HL-60/S4 (cell line): ENCODE data around the gene ABHD17C.

ENCODE experiments used
- in situ Hi-C: fragments of 300-500 bp; cut with MboI; formaldehyde crosslinking; loops from 2 replicates; pipeline ENCODE4 v1.14.3; 2022; ENCODE audit warnings: low sequenced_read_pairs

The ABHD17C gene

GRCh38 chr15:80689294-80689693 lies 5.8 kb upstream of the ABHD17C start:
- in situ Hi-C loops = no loop called here

DNA sequence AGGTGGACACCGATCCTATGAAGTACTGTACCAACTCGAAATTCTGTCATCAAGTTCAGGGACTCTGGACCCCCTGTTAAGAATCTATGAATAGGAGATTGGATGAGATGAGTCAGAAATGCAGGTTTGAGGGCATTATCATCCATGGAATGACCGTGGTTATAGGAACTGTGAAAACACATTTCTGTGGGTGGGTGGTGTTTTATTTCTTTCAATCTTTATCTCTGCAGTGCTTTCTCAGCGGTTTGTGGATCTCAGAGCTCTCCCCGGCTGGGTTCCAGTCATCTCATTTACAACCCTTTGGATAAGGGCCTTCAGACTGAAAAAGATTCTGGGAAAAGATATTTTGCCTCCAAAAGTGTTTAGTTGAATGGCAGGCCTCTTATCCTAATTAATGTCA lies 5.4 kb upstream of the ABHD17C start:
- in situ Hi-C loops = no loop called here

GRCh38 chr15:80691575-80691974 lies 3.5 kb upstream of the ABHD17C start:
- in situ Hi-C loops = no loop called here

DNA sequence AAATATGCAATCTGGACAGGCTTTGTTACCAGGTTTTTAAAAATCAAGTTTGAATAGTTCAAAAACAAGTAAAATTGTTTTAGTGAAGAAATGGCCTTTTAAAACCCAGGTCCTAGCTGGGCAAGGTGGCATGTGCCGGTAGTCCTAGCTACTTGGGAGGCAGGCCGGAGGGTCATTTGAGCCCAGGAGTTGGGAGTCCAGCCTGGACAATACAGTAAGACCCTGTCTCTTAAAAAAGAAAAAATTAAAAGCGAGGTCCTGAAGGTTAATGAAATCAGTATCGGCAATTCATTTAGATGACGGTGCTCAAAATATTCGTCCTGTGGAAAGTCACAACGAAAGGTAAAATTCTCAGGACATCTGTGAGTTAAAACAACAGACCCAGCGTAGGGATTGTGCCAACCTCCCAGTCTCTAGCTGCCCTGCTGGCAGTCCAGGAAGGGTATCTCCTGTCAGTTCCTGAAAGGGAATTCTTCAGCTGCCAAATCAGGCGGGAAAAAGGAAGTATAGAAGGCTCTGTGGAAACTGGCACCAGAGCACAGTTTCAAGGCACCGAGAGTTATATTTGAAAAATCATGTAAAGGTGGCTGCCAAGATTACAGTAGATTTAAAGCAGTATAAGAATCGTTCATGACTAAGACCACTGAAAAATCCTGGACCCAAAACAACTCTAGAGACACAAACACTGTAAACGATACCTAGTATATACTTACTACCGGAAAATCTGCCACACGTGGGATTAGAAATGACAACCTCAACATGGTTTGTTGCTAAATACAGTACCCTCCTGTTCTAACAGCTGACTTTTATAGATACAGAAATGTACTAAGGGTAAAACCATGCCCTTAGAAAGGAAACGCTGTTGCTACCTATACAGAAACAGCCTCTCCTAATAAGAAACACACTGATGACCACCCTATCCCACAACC lies 1.2 kb upstream of the ABHD17C start:
- in situ Hi-C loops = no loop called here

DNA sequence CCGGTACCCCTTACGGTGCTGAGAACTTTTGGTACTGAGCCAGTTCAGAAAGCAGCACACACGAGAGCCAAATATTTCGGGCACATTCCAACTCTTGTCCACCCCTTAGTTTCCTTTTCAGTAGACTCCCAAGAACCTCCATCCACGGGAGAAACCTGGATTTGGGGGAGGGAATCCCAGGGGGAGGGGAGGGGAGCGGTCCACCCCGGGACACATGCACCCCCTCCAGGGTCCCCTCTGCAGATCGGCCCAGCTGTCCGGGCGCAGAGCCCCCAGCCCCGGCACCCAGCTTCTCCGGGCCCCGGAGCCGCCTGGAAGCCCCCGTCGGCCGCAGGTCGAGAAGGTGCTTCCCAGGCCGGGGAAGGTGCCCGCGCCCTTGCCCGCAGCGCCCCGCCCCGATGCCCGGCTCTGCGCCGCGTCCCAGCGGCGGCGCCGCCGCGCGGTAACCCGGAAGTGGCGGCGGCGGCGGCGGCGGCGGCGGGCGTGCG lies 455 bp upstream of the ABHD17C start:
- in situ Hi-C loops = no loop called here

GRCh38 chr15:80695911-80696661 lies 976 bp downstream of the ABHD17C start:
- in situ Hi-C loops = no loop called here

DNA sequence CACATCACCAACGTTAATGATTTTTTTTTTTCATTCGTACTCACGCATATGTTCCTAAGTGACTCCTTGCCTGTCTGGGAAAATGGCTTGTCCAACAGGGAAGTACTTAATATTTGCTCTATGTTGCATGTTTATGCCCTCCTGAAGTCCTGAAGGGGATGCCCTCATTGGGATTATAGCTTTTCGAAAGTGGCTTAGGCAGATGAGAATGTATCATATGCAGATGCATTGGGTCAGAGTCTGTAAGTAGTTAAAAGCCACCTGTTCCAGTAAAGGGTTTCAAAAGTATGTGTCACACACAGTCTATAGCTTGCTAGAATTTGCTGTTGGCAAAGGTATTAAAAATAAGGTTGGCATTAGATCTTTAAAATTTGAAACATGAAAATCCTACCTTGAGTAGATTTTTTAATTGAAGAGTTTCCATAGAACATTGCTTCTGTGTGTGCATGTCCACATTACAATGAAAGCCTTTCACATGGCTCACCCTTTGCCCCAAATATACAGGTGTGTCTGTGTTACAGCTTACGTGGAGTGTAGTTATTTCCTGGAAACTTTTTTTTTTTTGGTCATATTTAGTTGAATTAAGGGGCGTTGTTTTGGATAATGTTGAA lies 2.1 kb downstream of the ABHD17C start:
- in situ Hi-C loops = no loop called here

DNA sequence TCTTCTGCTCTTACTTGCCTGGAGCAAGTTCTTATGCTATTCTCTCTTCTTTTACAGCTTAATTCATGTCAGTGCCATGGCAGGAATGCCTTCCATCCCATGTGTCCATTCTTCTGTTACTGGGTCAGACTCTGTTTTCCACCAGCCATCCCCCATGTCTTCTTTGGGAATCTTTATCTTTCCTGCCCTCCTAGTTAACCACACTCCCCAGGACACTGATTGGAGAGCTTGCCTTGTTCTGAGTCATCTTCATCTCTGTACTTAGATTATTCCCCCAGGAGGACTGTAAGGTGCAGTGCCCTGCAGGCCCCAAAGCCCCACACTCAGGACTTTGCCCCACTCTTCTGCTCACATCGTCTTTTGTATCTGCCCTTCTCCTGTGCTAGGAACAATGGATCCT lies 3.6 kb downstream of the ABHD17C start:
- in situ Hi-C loops = no loop called here

DNA sequence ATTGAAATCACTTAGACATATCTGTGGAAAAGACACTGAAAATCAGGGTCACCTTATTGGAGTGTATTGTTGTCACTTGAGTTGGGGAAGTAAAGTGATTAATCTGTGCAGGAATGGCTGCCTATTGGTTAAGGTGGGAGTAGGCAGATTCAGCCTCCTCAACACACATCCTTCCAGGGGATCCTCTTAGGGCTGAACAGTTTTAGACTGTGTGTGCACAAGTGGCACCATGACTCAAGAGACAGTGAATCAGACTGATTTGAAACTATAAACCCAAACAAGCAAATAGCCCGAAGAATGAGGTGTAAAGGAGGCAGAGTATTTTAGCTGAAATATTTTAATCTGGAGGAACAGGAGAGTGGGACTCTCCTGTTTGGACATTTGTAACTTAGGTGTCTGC lies 4.9 kb downstream of the ABHD17C start:
- in situ Hi-C loops = no loop called here

GRCh38 chr15:80701676-80702311 lies 6.7 kb downstream of the ABHD17C start:
- in situ Hi-C loops = no loop called here

GRCh38 chr15:80703081-80703480 lies 8.0 kb downstream of the ABHD17C start:
- in situ Hi-C loops = no loop called here

DNA sequence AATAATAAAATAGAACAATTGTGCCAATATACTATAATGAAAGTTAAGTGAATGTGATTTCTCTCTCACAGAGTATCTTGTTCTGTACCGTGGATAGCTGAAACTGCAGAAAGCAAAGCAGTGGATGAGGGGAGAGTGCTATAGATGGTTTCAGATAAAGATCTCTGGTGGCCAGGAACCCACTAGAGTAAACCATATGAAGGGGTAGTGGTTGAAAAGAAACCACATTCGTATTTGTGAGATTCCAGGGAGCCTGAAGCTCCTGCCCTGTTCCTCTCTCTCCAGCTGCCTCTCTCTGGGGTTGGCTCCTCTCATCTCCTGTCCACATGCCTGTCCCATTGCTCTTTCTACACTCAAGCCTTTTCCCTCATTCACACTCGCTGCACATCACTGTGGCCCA lies 8.9 kb downstream of the ABHD17C start:
- in situ Hi-C loops = no loop called here

- in situ Hi-C loops = no loop called here
Observed at GRCh38 chr15:80706161-80706560, 11.1 kb downstream of the ABHD17C start.

DNA sequence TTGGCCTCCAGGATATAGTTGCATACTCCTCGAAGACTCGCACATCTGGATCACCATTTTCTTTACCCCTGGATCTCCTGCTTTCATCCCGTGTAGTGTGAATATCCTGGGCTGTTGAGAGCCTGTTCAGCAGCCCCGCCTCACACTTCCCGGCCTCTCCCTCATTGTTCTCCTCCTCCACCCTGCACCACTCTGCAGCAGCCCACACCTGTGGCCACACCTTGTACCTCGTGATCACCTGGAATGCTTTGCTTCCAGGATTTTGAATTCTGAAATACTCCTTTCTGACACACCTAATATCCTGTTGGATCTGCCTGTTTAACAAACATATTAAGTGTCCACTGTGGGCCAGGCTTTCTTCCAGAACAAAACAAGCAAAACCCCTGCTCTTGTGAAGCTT lies 14.4 kb downstream of the ABHD17C start:
- in situ Hi-C loops = no loop called here

DNA sequence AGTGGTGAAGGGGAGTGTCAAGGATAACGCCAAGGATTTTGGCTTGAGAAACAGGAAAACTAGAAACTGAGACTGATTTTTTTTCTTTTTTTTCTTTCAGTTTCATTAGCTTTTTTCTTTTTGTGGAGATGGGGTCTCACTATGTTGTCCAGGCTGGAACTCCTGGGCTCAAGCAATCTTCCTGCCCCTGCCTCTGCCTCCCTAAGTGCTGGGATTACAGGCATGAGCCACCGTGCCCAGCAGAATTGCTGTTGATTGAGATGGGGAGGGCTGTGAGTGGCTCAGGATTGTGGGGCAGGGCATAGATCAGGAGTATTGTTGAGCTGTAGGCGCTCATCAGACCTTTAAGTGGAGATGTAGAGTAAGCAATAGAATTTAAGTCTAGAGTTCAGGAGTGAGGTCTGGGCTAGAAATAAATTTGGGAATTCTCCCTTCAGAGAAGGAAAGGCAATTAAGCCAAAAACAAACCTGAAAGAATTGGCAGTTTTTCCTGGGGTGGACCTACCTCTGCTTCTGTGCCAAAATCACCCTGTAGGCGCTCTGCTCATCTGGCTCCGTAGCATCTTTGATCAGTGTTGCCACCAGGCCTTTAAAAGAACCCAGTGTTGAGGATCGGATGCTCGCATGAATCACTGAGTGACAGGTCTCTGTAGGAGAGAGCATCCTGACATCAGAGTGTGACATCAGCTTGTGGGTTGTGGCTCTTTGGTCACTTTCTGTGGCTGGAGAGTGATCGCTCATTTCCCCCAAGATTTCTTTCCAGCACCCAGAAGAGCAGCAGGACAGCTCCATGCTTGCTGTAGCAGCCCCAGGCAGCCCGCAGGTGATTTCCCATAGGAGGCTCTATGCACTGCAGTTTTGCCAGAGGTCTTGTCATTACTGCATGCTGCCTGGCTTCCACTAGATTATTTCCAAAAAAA lies 15.8 kb downstream of the ABHD17C start:
- in situ Hi-C loops = no loop called here

GRCh38 chr15:80711886-80712285 lies 16.8 kb downstream of the ABHD17C start:
- in situ Hi-C loops = no loop called here

DNA sequence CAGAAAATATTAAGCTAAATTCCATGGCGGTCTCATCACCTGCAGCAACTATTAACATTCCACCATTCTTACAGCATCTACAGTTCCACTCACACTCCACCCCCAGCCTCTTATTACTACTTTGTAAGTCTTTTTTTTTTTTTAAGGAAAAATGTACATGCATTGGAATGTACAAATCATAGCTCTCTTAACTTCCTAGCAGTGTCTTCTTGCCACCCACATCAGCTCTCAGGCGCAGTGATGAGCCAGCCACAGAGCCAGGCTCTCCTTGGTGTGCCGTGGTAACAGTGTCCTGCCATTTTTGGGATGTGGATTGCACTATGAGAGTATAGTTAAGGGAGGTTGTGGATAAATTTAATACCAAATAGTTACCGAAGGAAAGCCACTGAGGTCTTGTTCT lies 17.8 kb downstream of the ABHD17C start:
- in situ Hi-C loops = no loop called here

DNA sequence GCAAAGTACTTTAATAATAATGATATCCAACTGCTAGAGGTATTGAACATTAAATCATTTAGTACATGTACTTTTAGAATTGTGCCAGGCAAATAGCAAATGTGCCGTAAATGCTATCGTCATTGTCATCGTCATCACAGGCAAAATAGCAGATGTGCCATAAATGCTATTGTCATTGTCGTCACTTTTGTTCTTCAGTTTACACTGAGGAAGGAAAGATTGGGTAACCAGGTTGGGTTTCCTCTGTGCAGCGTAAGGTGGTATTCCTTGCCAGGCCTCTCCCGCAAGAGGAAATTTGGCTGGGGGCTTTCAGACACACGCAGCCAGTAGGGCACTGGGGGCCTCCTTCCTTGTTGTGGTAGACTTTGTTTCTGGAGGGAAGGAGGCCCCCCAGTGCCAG lies 26.4 kb downstream of the ABHD17C start:
- in situ Hi-C loops = no loop called here

- in situ Hi-C loops = no loop called here
Observed at GRCh38 chr15:80722811-80723210, 27.7 kb downstream of the ABHD17C start.

- in situ Hi-C loops = no loop called here
Observed at GRCh38 chr15:80727196-80727595, 32.1 kb downstream of the ABHD17C start.
